Measurements from ENCODE around the gene MYO7A. TPM values are rescaled to one million over a fixed set of nuclear protein-coding genes. Genes with fewer than 3 reads are reported as not detected.

Gene MYO7A
- total and polyA plus RNA-seq, 12 donors, result 0.91 to 6.8 (median 2.8) TPM

DNA sequence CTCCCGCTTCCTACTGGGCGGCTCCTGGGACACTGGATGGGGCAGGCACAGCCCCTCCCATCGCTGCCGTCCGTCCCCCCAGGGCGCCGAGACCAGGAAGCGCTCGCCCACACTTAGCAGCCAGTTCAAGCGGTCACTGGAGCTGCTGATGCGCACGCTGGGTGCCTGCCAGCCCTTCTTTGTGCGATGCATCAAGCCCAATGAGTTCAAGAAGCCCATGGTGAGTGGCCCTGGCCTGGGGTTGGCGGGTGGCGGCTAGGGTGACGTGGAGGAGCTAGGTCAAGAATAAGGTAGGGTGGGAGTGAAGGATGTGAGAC lies 44.6 kb downstream of the MYO7A start:
- no peaks in the 10 kb centered on the region for H3K27me3 ChIP-seq
- DNase-seq (no peak), ATAC-seq (peak in 2 of 8 donors; percentile 11 to 24)
- H3K9me3 ChIP-seq, result no peaks in the 10 kb centered on the region
- intact Hi-C loops (cut with DNase I), result no loop called here
- WGBS, 2 donors, result 63 to 64% methylated on average over 16 of the region's 16 CpGs
- H3K4me3 ChIP-seq, result no peak overlapping the region
- H3K4me1 ChIP-seq, result peaks cover 0 to 22% (median 0%) of the 10 kb centered on the region in 9 donors
- no peaks in the 10 kb centered on the region for H3K36me3 ChIP-seq
- TF ChIP-seq, protein P1, sequence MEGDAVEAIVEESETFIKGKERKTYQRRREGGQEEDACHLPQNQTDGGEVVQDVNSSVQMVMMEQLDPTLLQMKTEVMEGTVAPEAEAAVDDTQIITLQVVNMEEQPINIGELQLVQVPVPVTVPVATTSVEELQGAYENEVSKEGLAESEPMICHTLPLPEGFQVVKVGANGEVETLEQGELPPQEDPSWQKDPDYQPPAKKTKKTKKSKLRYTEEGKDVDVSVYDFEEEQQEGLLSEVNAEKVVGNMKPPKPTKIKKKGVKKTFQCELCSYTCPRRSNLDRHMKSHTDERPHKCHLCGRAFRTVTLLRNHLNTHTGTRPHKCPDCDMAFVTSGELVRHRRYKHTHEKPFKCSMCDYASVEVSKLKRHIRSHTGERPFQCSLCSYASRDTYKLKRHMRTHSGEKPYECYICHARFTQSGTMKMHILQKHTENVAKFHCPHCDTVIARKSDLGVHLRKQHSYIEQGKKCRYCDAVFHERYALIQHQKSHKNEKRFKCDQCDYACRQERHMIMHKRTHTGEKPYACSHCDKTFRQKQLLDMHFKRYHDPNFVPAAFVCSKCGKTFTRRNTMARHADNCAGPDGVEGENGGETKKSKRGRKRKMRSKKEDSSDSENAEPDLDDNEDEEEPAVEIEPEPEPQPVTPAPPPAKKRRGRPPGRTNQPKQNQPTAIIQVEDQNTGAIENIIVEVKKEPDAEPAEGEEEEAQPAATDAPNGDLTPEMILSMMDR (IDR thresholded peaks at IDR 0.05), result no peak
- H3K27ac ChIP-seq, result no peak overlapping the region

DNA sequence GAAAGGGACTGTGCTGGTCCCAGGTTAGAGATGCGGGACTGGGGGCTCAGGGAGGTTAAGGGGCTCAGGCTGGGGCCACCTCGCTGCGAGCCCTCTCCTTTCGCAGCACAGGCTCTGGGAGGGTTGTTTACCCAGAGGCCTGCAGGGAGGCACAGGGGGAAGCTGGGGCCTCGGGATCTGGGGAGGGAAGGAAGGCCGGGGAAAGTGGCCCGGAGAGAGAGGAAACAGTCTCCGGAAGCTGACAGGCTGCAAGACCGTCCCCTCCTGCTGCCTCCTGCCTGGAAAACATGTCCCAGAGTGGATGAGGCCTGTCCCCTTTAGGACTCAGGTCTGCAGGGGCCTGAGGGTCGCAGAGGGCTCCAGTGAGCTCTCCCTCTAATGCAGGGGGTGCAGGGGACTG lies 45.4 kb downstream of the MYO7A start:
- ATAC-seq, result peak in 4 of 8 donors; percentile 10 to 29 (median 17)
- 59 to 61% methylated on average over 10 of the region's 10 CpGs for WGBS, 2 donors
- H3K27ac ChIP-seq, result peak overlapping the region in 1 of 10 donors; percentile 26
- TF ChIP-seq, protein P1 (IDR thresholded peaks at IDR 0.05), result no peak
- intact Hi-C loops (cut with DNase I), result no loop called here
- peak in 1 of 2 donors; percentile 23 for DNase-seq
- H3K4me1 ChIP-seq, result peaks cover 0 to 22% (median 0%) of the 10 kb centered on the region in 9 donors
- no peaks in the 10 kb centered on the region for H3K9me3 ChIP-seq
- no peaks in the 10 kb centered on the region for H3K27me3 ChIP-seq
- peaks cover 0 to 2% (median 0%) of the 10 kb centered on the region in 9 donors for H3K36me3 ChIP-seq
- no peak overlapping the region for H3K4me3 ChIP-seq

DNA sequence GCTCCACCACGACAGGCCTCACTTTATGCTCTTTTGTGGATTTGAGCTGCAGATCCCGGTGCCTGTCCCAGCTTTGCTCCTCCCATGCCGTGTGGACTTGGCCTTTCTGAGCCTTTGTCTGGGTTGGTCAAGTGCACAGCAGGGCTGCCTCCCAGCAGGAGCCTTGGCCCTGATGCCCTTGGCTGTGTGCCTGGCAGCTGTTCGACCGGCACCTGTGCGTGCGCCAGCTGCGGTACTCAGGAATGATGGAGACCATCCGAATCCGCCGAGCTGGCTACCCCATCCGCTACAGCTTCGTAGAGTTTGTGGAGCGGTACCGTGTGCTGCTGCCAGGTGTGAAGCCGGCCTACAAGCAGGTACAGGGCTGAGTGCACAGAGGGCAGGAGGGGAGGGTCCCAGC lies 46.5 kb downstream of the MYO7A start:
- H3K9me3 ChIP-seq, result no peaks in the 10 kb centered on the region
- H3K27ac ChIP-seq, result no peak overlapping the region
- 92 to 94% methylated on average over 16 of the region's 16 CpGs for WGBS, 2 donors
- H3K4me3 ChIP-seq, result no peak overlapping the region
- H3K36me3 ChIP-seq, result peaks cover 0 to 10% (median 0%) of the 10 kb centered on the region in 9 donors
- DNase-seq (peak in 1 of 2 donors; percentile 7), ATAC-seq (no peak)
- intact Hi-C loops (cut with DNase I), result no loop called here
- TF ChIP-seq, protein P1 (IDR thresholded peaks at IDR 0.05), result no peak
- no peaks in the 10 kb centered on the region for H3K27me3 ChIP-seq
- peaks cover 0 to 22% (median 0%) of the 10 kb centered on the region in 9 donors for H3K4me1 ChIP-seq

GRCh38 chr11:77175021-77175842 lies 47.2 kb downstream of the MYO7A start:
- H3K27me3 ChIP-seq, result no peaks in the 10 kb centered on the region
- WGBS, 2 donors, result 81 to 87% methylated on average over 15 of the region's 15 CpGs
- H3K4me1 ChIP-seq, result peaks cover 0 to 22% (median 0%) of the 10 kb centered on the region in 9 donors
- peak overlapping the region in 3 of 10 donors; percentile 4 to 83 (median 22) for H3K27ac ChIP-seq
- no peaks in the 10 kb centered on the region for H3K9me3 ChIP-seq
- H3K4me3 ChIP-seq, result peak overlapping the region in 3 of 10 donors; percentile 4 to 49 (median 17)
- H3K36me3 ChIP-seq, result peaks cover 0 to 10% (median 0%) of the 10 kb centered on the region in 9 donors
- DNase-seq (no peak), ATAC-seq (peak in 5 of 8 donors; percentile 36 to 54 (median 43))
- TF ChIP-seq, protein P1 (IDR thresholded peaks at IDR 0.05), result no peak
- intact Hi-C loops (cut with DNase I), result no loop called here
